Measurements from ENCODE around the gene SEC14L2. TPM values are rescaled to one million over a fixed set of nuclear protein-coding genes. Genes with fewer than 3 reads are reported as not detected.
"Not testable (repeated sequence)": the region's sequence is repeated elsewhere in the genome, so short reads cannot be mapped to it uniquely, and the experiment has no call there.

SEC14L2 gene
- total RNA-seq, 1 experiment from 2014 or later, result 31.3 TPM

GRCh38 chr22:30455075-30455840, 58.4 kb downstream of the SEC14L2 start:
- no peak for DNase-seq (ENCODE audit: low read depth)

- DNase-seq (ENCODE audit: low read depth), result peak; percentile 11
Observed at GRCh38 chr22:30457981-30458380, 61.2 kb downstream of the SEC14L2 start.

- DNase-seq (ENCODE audit: low read depth), result peak; percentile 25
Observed at GRCh38 chr22:30459181-30460052, 62.6 kb downstream of the SEC14L2 start.

GRCh38 chr22:30460147-30460546, 63.3 kb downstream of the SEC14L2 start:
- no peak for DNase-seq (ENCODE audit: low read depth)

GRCh38 chr22:30460555-30460954, 63.7 kb downstream of the SEC14L2 start:
- not testable (repeated sequence) for DNase-seq (ENCODE audit: low read depth)

GRCh38 chr22:30469165-30469564, 72.3 kb downstream of the SEC14L2 start:
- DNase-seq (ENCODE audit: low read depth), result no peak

- DNase-seq (ENCODE audit: low read depth), result no peak
Observed at GRCh38 chr22:30470655-30471054, 73.8 kb downstream of the SEC14L2 start.

- no peak for DNase-seq (ENCODE audit: low read depth)
Observed at GRCh38 chr22:30471616-30472318, 74.9 kb downstream of the SEC14L2 start, which contains the start of gene SEC14L3. SEC14L3 (minus strand) TSS chr22:30472017; CDS start chr22:30471958, 59 bp downstream.

GRCh38 chr22:30472994-30473720, 76.3 kb downstream of the SEC14L2 start:
- no peak for DNase-seq (ENCODE audit: low read depth)

- DNase-seq (ENCODE audit: low read depth), result no peak
Observed at GRCh38 chr22:30474121-30474520, 77.3 kb downstream of the SEC14L2 start.

Other genes with a start within 250 kb of the SEC14L2 start
- 7.5 and 9.9 TPM in 2 replicates for gene LIF, start 150.3 kb upstream of the SEC14L2 start, total RNA-seq (2014; rRNA removed; shearing (Covaris generic))
- gene OSM, start 130.2 kb upstream of the SEC14L2 start, total RNA-seq (2014; rRNA removed; shearing (Covaris generic)), result not detected in 2 replicates
- 2.8 and 4.5 TPM in 2 replicates for gene CASTOR1, start 107.5 kb upstream of the SEC14L2 start, total RNA-seq (2014; rRNA removed; shearing (Covaris generic))
- 13.5 and 20.9 TPM in 2 replicates for gene TBC1D10A, start 70.1 kb upstream of the SEC14L2 start, total RNA-seq (2014; rRNA removed; shearing (Covaris generic))
- 25.9 and 52.2 TPM in 2 replicates for gene SF3A1, start 40.1 kb upstream of the SEC14L2 start, total RNA-seq (2014; rRNA removed; shearing (Covaris generic))
- 0.76 and 3.7 TPM in 2 replicates for gene CCDC157, start 40.0 kb upstream of the SEC14L2 start, total RNA-seq (2014; rRNA removed; shearing (Covaris generic))
- 15.1 and 17.4 TPM in 2 replicates for gene RNF215, start 9.6 kb upstream of the SEC14L2 start, total RNA-seq (2014; rRNA removed; shearing (Covaris generic))
- 10.0 and 12.1 TPM in 2 replicates for gene MTFP1, start 28.8 kb downstream of the SEC14L2 start, total RNA-seq (2014; rRNA removed; shearing (Covaris generic))
- not detected in 2 replicates for gene SEC14L3, start 75.0 kb downstream of the SEC14L2 start, total RNA-seq (2014; rRNA removed; shearing (Covaris generic))
- gene SEC14L4, start 108.7 kb downstream of the SEC14L2 start, total RNA-seq (2014; rRNA removed; shearing (Covaris generic)), result not detected in 2 replicates
- not detected in 2 replicates for gene SEC14L6, start 149.7 kb downstream of the SEC14L2 start, total RNA-seq (2014; rRNA removed; shearing (Covaris generic))
- gene GAL3ST1, start 177.6 kb downstream of the SEC14L2 start, total RNA-seq (2014; rRNA removed; shearing (Covaris generic)), result not detected in 2 replicates
- gene PES1, start 194.9 kb downstream of the SEC14L2 start, total RNA-seq (2014; rRNA removed; shearing (Covaris generic)), result 53.1 and 57.9 TPM in 2 replicates
- gene TCN2, start 210.2 kb downstream of the SEC14L2 start, total RNA-seq (2014; rRNA removed; shearing (Covaris generic)), result 5.8 and 6.2 TPM in 2 replicates
- 7.6 and 9.0 TPM in 2 replicates for gene SLC35E4, start 238.8 kb downstream of the SEC14L2 start, total RNA-seq (2014; rRNA removed; shearing (Covaris generic))

Measured in M059J (cell line).